ENCODE results near the gene FLT1.

The FLT1 gene

GRCh38 chr13:28531077-28531844 lies 36.3 kb upstream of the FLT1 start (continued):
- TF ChIP-seq ZFP41 (tag by site-specific recombination; IDR thresholded peaks at IDR 0.05; ENCODE audit: borderline replicate concordance) (no peak), ZBTB7A (tag by site-specific recombination; IDR thresholded peaks at IDR 0.05; ENCODE audit: low read depth) (0 out of 2 replicates have a peak, but pooled peaks have one; percentile 21), ZNF76 (tag by site-specific recombination; IDR thresholded peaks at IDR 0.05; ENCODE audit: borderline replicate concordance, low read depth) (no peak), ZNF513 (tag by site-specific recombination; IDR thresholded peaks at IDR 0.05) (no peak), ZNF530 (tag by site-specific recombination; IDR thresholded peaks at IDR 0.05; ENCODE audit: low read depth) (no peak), KLF7 (tag by site-specific recombination; IDR thresholded peaks at IDR 0.05; ENCODE audit: borderline replicate concordance) (no peak), ZNF112 (tag by site-specific recombination; IDR thresholded peaks at IDR 0.05) (no peak), ZNF529 (tag by site-specific recombination; IDR thresholded peaks at IDR 0.05; ENCODE audit: insufficient replicate concordance) (no peak), ZNF350 (tag by site-specific recombination; IDR thresholded peaks at IDR 0.05) (no peak), ZNF677 (tag by site-specific recombination; IDR thresholded peaks at IDR 0.05) (no peak), KLF9 (tag by site-specific recombination; IDR thresholded peaks at IDR 0.05; ENCODE audit: low read depth) (no peak; the same call in 1 of the 2 replicates), ZBTB6 (tag by site-specific recombination; IDR thresholded peaks at IDR 0.05) (no peak), ZNF280C (tag by site-specific recombination; IDR thresholded peaks at IDR 0.05) (no peak; the same call in 1 of the 2 replicates), ZNF146 (tag by site-specific recombination; IDR thresholded peaks at IDR 0.05) (peak; percentile 38; the same call in 1 of the 2 replicates), ZNF843 (tag by site-specific recombination; IDR thresholded peaks at IDR 0.05) (no peak), ZBTB20 (tag by site-specific recombination; IDR thresholded peaks at IDR 0.05) (0 out of 2 replicates have a peak, but pooled peaks have one; percentile 24), ZNF629 (tag by site-specific recombination; IDR thresholded peaks at IDR 0.05) (no peak), KLF8 (tag by site-specific recombination; IDR thresholded peaks at IDR 0.05) (no peak), ZNF366 (tag by site-specific recombination; conservative IDR thresholded peaks at IDR 0.05) (no peak), INSM2 (tag by site-specific recombination; IDR thresholded peaks at IDR 0.05) (no peak), ZSCAN5A (tag by site-specific recombination; IDR thresholded peaks at IDR 0.05) (no peak; the same call in 1 of the 2 replicates), CTCF (tag by site-specific recombination; IDR thresholded peaks at IDR 0.05) (no peak), ZNF184 (tag by site-specific recombination; IDR thresholded peaks at IDR 0.05) (no peak), BCL11B (tag by site-specific recombination; IDR thresholded peaks at IDR 0.05; ENCODE audit: low read depth) (no peak), ZNF549 (tag by site-specific recombination; IDR thresholded peaks at IDR 0.05) (no peak), ZNF16 (tag by site-specific recombination; IDR thresholded peaks at IDR 0.05; ENCODE audit: low read depth) (no peak), HOXA7 (CRISPR knock-in tag; IDR thresholded peaks at IDR 0.05; ENCODE audit: borderline replicate concordance) (no peak), MEIS1 (CRISPR knock-in tag; IDR thresholded peaks at IDR 0.05; ENCODE audit: borderline replicate concordance) (no peak), ZNF239 (tag by site-specific recombination; IDR thresholded peaks at IDR 0.05) (no peak; the same call in 1 of the 2 replicates), HOXC10 (CRISPR knock-in tag; IDR thresholded peaks at IDR 0.05) (no peak), ZSCAN30 (tag by site-specific recombination; IDR thresholded peaks at IDR 0.05) (no peak)
